Hepatic stellate cell (primary cell): ENCODE data around the gene IRX5.

Experiments used
- DNase-seq: peaks from one replicate; pipeline ENCODE4 v3.0.0; 2011; ENCODE audit warnings: low spot score

The IRX5 gene

DNA sequence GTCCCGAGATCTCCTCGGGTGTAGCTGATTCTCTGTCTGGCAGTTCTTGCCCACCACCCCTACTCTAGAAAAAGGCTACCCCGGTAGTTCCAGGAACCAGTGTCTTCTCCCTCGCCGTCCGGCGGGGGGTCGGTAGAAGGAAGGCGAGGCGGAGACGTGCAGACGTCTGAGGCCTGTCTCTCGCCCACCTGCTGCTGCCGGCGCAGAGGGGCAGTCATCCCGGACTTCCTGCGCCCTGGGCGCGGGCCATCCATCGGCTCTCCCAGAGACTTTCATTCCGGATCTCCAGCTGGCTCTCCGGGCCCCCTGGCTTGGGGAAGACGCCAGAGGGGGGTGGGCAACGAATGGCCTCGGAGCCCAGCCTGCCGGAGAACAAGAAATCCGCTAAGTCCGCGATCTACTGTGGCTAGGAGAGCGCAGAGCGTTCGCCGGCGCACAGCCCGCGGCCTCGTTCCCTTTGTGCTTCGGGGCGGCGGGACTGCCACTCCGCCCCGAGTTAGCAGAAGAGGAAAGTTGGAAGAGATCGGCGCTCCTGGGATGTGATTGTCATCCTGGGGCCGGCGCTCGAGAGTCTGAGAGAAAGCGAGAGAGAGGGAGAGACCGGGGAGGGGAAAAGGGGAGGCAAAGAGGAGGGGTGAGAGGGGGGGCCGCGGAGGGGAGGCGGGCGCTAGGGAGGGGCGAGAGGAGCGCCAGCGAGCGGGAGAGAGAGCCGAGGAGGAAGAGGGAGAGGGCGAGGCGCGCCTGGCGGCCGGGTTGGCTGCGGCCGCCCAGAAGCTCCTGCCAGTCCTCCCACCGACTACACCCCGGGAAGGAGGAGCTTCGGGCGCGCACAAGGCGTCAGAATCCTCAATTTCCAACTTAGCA is at the start of gene IRX5:
TSS of gene IRX5 (plus strand) at position 861 of the 864 bp plus-strand sequence. CDS start 334 bp downstream, outside the sequence.
- DNase-seq, result peak; percentile 92

DNA sequence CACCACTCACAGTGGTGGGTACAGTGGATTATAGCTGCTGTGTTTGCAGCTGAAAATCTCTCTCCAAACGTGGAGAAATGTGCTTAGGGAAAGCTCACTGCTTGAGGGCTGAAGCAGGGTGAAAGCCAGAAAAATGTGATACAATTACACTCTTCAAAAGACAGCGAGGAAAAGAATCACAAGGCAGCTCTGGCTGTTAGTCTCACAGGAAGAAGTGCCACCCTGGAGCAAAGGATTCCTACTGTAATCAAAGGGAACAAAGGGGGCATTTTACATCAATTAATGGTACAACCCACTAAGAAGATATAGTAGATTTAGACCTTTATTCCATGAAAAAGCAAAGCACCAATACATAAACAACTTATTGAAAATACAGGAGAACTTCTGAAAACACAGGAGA is 48.1 kb upstream of the IRX5 start:
- DNase-seq, result no peak

- DNase-seq, result no peak
Observed at GRCh38 chr16:54883358-54883757, 47.3 kb upstream of the IRX5 start.

DNA sequence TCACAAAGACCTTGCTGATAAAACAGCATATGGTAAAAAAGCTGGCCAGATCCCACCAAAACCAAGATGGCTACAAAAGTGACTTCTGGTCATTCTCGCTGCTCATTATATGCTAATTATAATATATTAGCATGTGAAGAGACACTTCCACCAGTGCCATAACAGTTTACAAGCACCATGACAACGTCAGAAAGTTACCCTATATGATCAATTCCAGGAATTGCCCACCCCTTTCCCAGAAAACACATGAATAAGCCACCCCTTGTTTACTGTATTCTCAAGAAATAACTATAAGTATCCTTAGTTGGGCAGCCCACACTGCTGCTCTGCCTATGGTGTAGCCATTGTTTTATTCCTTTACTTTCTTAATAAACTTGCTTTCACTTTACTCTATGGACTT is 44.6 kb upstream of the IRX5 start:
- DNase-seq, result no peak

DNA sequence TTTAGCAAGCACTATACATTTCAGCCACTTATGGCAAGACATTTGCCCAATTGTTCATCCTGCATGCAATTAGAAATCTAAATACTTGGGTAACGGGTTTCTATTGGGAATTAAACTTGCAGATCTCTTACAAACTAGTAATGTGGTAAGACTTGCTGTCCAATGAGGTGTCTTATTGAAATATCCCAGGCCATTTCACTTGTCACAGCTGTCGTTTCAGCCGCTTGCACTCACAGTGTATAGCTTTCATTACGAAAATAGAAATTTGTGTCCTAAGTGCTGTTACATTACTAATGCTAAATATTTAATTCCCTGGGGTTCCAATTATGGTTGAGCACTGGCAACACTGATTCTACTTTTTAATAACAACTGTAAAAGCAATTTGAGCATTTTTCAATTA is 40.3 kb upstream of the IRX5 start:
- no peak for DNase-seq

DNA sequence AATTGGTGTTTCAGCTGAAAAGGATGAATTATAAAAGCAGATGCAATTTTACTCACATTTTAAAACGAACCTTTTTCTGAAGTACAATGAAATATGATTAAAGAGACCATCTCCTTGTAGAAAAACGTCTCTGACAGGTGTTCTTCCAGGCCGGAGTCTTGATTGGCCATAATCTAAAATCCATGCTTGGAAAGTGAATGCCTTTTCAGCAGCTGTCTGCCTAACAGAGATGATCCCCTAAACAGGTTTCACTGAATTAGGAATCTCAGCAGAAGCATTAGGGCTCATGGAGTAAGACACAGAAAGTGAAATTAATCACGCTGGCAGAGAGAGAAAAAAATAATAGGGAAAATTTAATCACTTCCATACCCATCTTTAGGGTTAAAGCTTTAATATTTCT is 39.3 kb upstream of the IRX5 start:
- DNase-seq, result no peak

DNA sequence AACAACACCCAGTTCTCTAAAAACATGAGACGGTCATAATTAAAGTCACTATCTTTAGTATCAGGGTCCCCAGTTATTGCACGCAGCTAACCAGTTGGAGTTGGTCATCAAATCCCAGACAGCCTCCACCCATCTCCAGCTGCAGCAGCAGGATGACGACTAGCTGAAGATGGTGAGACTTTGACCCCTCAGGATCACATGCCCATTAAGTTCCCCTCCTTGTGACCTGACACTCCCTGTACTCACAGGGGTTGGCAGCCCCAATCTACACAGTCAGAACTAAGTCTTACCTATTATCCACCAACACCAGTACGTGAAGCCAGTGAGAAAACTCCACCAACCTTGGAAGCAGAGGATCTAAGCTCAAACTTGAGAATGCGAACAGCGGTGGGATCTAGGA is 37.7 kb upstream of the IRX5 start:
- no peak for DNase-seq

- DNase-seq, result no peak
Observed at GRCh38 chr16:54897930-54898329, 32.7 kb upstream of the IRX5 start.

- no peak for DNase-seq
Observed at GRCh38 chr16:54901606-54902005, 29.1 kb upstream of the IRX5 start.

- no peak for DNase-seq
Observed at GRCh38 chr16:54903047-54903446, 27.6 kb upstream of the IRX5 start.

GRCh38 chr16:54911079-54911478 is 19.6 kb upstream of the IRX5 start:
- DNase-seq, result no peak

DNA sequence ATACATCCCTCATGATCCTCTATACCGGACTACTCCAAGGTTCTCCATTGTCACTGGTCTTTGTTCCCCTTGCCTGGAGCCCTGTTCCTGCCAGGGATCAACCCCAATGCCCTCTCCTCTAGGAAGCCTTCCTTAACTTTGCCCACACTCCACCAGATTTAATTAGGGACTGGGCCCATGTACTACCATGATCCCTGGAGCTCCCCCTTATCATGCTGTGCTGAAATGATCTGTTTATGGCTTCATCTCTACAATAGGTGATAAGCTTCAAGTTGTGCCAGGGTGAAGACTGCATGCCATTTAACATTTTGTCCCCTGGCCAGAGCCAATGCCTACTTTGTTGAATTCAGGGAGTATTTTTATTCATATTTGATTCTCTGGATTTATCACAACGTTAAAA is 17.9 kb upstream of the IRX5 start:
- DNase-seq, result no peak

DNA sequence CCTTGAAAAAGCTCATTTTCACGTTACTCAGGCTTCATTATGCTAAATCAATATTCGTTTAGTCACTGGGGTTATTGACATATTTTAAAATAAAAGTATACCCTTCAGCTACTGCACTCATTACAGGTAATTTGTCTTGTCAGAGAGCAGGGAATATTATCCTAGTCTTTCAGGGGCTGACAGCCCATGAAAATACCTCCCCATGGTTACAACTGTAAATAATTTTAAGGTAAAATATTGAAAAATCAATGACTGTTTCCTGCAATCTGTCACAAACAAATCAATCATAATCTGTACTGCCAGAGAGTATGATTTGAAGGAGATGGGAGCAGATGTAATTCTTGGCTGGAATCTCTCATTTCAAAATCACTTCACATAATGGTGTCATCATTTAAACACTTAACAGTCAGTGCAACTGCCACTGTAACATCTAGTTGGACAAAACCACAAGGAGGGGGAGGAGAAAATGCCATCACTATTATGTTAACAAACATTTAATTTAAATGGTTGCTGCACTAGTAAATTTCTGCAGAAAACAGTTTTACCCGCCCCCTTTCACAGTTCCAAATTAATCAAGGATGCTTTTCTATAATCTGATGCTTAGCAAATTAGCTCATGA is 9.3 kb upstream of the IRX5 start:
- DNase-seq, result no peak

DNA sequence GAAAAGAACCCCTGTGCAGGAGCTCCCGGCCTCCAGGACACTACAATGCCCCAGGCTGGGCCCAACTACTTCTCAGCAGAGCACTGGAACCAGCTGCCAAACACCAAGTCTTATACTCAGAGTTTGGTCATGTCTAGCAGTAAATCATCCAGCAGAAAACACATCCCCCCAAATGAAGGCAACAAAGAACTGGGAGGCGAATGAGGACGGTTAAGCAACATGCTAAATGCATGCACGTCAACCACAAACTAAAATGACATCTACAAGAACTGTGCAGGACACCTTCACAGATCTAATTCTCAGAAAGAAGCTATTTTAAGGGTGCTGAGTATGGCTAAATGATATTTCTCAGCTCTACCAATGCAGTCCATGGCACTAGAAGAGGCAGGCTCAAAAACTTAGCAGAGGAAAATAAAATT is 7.6 kb upstream of the IRX5 start:
- DNase-seq, result no peak

- no peak for DNase-seq
Observed at GRCh38 chr16:54923988-54924387, 6.7 kb upstream of the IRX5 start.

GRCh38 chr16:54926166-54926838 is 4.4 kb upstream of the IRX5 start:
- no peak for DNase-seq

DNA sequence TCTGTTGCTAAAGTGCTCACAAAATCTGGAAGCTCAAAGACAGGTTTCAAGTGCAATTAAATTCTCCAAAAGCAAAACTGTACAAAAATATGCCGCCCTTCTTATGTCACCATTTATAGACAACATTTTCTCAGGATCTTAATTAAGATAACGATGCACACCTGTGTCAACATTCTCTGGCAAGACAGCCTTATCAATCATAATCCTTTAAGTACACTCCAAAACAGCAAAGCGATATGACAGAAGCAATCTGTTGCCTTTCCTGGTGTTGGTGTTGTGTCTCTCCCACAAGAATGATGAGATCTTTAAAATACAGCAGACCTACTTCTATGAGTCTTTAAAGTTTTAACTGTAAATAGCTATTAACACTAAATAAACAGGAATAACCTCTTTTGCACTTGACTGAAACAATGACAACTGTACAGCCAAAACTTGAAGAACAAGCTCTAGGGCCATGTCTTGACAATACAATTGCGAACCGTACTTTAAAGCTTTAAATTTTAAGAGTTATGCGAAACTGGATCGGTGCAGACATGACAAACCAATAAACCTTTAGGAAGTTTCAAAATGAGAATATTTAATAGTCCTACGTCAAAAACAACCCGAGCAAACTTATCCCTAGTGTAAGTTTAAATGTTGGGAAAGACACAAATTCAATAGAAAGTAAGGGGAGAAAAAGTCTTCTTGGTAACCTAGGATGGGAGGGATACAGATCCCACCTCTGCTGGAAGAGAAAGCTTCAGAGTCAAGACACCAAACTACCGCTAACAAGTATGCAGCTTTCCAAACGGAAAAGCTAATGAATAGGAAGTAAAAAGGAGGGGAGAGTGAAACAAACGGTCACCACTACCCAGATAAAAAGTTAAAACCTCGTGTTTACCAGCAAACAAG is 3.3 kb upstream of the IRX5 start:
- DNase-seq, result no peak

- DNase-seq, result no peak
Observed at GRCh38 chr16:54928016-54928356, 2.7 kb upstream of the IRX5 start.

GRCh38 chr16:54928411-54929089 is 2.1 kb upstream of the IRX5 start:
- DNase-seq, result no peak

- peak; percentile 96 for DNase-seq
Observed at GRCh38 chr16:54929090-54930004, 1.3 kb upstream of the IRX5 start.

GRCh38 chr16:54930869-54931119 is 129 bp downstream of the IRX5 start:
- DNase-seq, result no peak
